Fibroblast of villous mesenchyme (primary cell): ENCODE results near the gene EIF5. TPM values are rescaled to one million over a fixed set of nuclear protein-coding genes. Genes with fewer than 3 reads are reported as not detected.

ENCODE experiments used
- DNase-seq: peaks from one replicate; pipeline ENCODE4 v3.0.0-alpha.2; 2010; ENCODE audit warnings: low read depth
- H3K4me3 ChIP-seq: 2 replicates; pipeline ENCODE4 v1.5.1; 2011; ENCODE audit warnings: low read depth, mild to moderate bottlenecking, low read length
- CTCF ChIP-seq: IDR thresholded peaks from 2 replicates; pipeline ENCODE4 v1.5.1; 2012; ENCODE audit warnings: low read depth, mild to moderate bottlenecking, low read length; ENCODE audit not compliant: insufficient read depth
- total RNA-seq: library from RNA; depleted of rRNA; stranded (reverse); fragments of >200 nt; gene quantifications from 2 replicates; pipeline ENCODE4 v1.2.3, GENCODE V29; 2012

EIF5 gene
- total RNA-seq, 1 donor, result 122 TPM

- DNase-seq, result no peak
- H3K4me3 ChIP-seq, result no peak overlapping the region
- TF ChIP-seq CTCF, result no peak
These were observed 9.3 kb downstream of the EIF5 start for GRCh38 chr14:103343164-103343879.

GRCh38 chr14:103343905-103344797 lies 10.1 kb downstream of the EIF5 start:
- no peak for DNase-seq
- no peak for TF ChIP-seq CTCF
- H3K4me3 ChIP-seq, result no peak overlapping the region

GRCh38 chr14:103346286-103346685 lies 12.2 kb downstream of the EIF5 start:
- DNase-seq, result no peak
- no peak overlapping the region for H3K4me3 ChIP-seq
- TF ChIP-seq CTCF, result no peak

- no peak overlapping the region for H3K4me3 ChIP-seq
- TF ChIP-seq CTCF, result no peak
- no peak for DNase-seq
These were observed 13.2 kb downstream of the EIF5 start for GRCh38 chr14:103347091-103347815.

- no peak for TF ChIP-seq CTCF
- no peak overlapping the region for H3K4me3 ChIP-seq
- DNase-seq, result peak; percentile 47
These were observed 14.1 kb downstream of the EIF5 start for GRCh38 chr14:103348154-103348553.

DNA sequence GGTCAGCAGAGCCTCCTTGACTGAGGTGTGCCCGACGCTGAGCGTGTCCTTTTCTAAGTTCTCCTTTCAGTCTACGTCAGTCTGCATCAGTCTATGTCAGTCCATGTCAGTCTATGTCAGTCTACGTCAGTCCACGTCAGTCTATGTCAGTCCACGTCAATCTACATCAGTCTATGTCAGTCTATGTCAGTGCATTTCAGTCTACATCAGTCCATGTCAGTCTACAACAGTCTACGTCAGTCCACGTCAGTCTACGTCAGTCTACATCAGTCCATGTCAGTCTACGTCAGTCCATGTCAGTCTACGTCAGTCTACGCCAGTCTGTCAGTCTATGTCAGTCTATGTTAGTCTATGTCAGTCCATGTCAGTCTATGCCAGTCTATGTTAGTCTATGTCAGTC lies 15.9 kb downstream of the EIF5 start:
- H3K4me3 ChIP-seq, result no peak overlapping the region
- no peak for TF ChIP-seq CTCF
- no peak for DNase-seq
